MM.1S (cell line): Measurements from ENCODE around the gene TENT4A.

Experiments
- DNase-seq: peaks from one replicate; pipeline ENCODE4 v3.0.0-alpha.2; 2015
- H2AFZ ChIP-seq: fragments of 300-600 bp; sonication (generic); 2 replicates; pipeline ENCODE4 v1.6.0; 2016; ENCODE audit warnings: antibody characterized with exemption, low read length
- H3F3A ChIP-seq: fragments of 300-600 bp; sonication (generic); 2 replicates; pipeline ENCODE4 v1.6.1; 2016; ENCODE audit warnings: mild to moderate bottlenecking, antibody characterized with exemption, low read length, moderate library complexity, mixed read lengths; ENCODE audit not compliant: insufficient read depth
- H3K27ac ChIP-seq: fragments of 300-600 bp; sonication (generic); 2 replicates; pipeline ENCODE4 v1.5.1; 2016; ENCODE audit warnings: mild to moderate bottlenecking, low read length
- H3K27me3 ChIP-seq: fragments of 300-600 bp; sonication (generic); replicated peaks from 2 replicates; pipeline ENCODE4 v1.6.0; 2016; ENCODE audit warnings: low read length; ENCODE audit not compliant: insufficient read depth
- H3K36me3 ChIP-seq: fragments of 300-600 bp; sonication (generic); replicated peaks from 2 replicates; pipeline ENCODE4 v1.6.1; 2016; ENCODE audit warnings: mild to moderate bottlenecking, low read length, mixed read lengths; ENCODE audit not compliant: insufficient read depth
- H3K4me1 ChIP-seq: fragments of 300-600 bp; sonication (generic); 2 replicates; pipeline ENCODE4 v1.6.1; 2016; ENCODE audit warnings: low read length, mixed read lengths
- H3K4me2 ChIP-seq: fragments of 300-600 bp; sonication (generic); 2 replicates; pipeline ENCODE4 v1.6.0; 2016; ENCODE audit warnings: low read depth, low read length
- H3K4me3 ChIP-seq: fragments of 300-600 bp; sonication (generic); 2 replicates; pipeline ENCODE4 v1.5.1; 2016; ENCODE audit warnings: low read length, mixed read lengths
- H3K79me2 ChIP-seq: fragments of 300-600 bp; sonication (generic); 2 replicates; pipeline ENCODE4 v1.6.1; 2016; ENCODE audit warnings: mixed run types, low read length, mixed read lengths
- H3K9ac ChIP-seq: fragments of 300-600 bp; sonication (generic); 2 replicates; pipeline ENCODE4 v1.6.1; 2016; ENCODE audit warnings: low read length, mixed read lengths
- H3K9me2 ChIP-seq: fragments of 300-600 bp; sonication (generic); replicated peaks from 2 replicates; pipeline ENCODE4 v1.6.1; 2016; ENCODE audit warnings: mild to moderate bottlenecking, low read length, mixed read lengths; ENCODE audit not compliant: insufficient read depth
- H3K9me3 ChIP-seq: fragments of 300-600 bp; sonication (generic); replicated peaks from 2 replicates; pipeline ENCODE4 v1.6.1; 2016; ENCODE audit warnings: mild to moderate bottlenecking, low read length, mixed read lengths; ENCODE audit not compliant: insufficient read depth
- H4K20me1 ChIP-seq: fragments of 300-600 bp; sonication (generic); 2 replicates; pipeline ENCODE4 v1.6.1; 2016; ENCODE audit warnings: mild to moderate bottlenecking, low read length, moderate library complexity, mixed read lengths; ENCODE audit not compliant: insufficient read depth
- EZH2 ChIP-seq: fragments of 300-600 bp; sonication (generic); optimal IDR thresholded peaks from 2 replicates; pipeline ENCODE3; 2017; ENCODE audit warnings: low read depth, mild to moderate bottlenecking, antibody characterized with exemption, low read length, mixed read lengths
- EZH2phosphoT487 ChIP-seq: fragments of 300-600 bp; sonication (generic); IDR thresholded peaks from 2 replicates; pipeline ENCODE4 v1.6.1; 2018; ENCODE audit warnings: antibody characterized with exemption, low read length
- TF ChIP-seq, protein P1 (sequence below): fragments of 300-600 bp; sonication (generic); IDR thresholded peaks from 2 replicates; pipeline ENCODE4 v1.5.1; 2016; ENCODE audit warnings: antibody characterized with exemption, low read length, mixed read lengths

Gene TENT4A

DNA sequence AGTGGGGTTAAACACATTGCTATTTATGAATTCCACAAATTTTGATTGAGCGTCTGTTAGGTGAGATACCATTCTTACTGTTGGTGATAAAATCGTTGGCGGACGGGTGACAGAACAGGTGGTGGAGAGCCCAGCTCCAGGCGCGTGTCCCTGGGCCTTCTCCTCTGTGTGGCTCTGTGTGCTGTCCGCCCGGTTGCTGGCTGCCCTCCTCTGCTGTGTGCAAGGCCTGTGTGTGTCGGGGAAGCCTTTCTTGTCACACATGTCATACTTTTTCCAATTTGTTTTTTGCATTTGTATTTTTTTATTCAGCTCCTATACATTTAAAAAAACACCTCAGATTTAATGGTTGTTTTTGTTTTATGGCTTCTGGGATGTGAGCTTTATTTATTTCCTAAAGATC is 33.9 kb downstream of the TENT4A start:
- no peak overlapping the region for H2AFZ ChIP-seq
- H3K36me3 ChIP-seq = peaks cover 12% of the 10 kb centered on the region
- no peak overlapping the region for H3K4me2 ChIP-seq
- no peaks in the 10 kb centered on the region for H3K9me2 ChIP-seq
- H3K9me3 ChIP-seq = no peaks in the 10 kb centered on the region
- no peaks in the 10 kb centered on the region for H3K4me1 ChIP-seq
- DNase-seq = no peak
- H4K20me1 ChIP-seq = no peaks in the 10 kb centered on the region
- no peaks in the 10 kb centered on the region for H3K27me3 ChIP-seq
- peaks cover 72% of the 10 kb centered on the region for H3K79me2 ChIP-seq
- no peak overlapping the region for H3K27ac ChIP-seq
- H3F3A ChIP-seq = no peaks in the 10 kb centered on the region
- no peak overlapping the region for H3K9ac ChIP-seq
- H3K4me3 ChIP-seq = no peak overlapping the region
- no peak for TF ChIP-seq EZH2
- TF ChIP-seq, protein P1, sequence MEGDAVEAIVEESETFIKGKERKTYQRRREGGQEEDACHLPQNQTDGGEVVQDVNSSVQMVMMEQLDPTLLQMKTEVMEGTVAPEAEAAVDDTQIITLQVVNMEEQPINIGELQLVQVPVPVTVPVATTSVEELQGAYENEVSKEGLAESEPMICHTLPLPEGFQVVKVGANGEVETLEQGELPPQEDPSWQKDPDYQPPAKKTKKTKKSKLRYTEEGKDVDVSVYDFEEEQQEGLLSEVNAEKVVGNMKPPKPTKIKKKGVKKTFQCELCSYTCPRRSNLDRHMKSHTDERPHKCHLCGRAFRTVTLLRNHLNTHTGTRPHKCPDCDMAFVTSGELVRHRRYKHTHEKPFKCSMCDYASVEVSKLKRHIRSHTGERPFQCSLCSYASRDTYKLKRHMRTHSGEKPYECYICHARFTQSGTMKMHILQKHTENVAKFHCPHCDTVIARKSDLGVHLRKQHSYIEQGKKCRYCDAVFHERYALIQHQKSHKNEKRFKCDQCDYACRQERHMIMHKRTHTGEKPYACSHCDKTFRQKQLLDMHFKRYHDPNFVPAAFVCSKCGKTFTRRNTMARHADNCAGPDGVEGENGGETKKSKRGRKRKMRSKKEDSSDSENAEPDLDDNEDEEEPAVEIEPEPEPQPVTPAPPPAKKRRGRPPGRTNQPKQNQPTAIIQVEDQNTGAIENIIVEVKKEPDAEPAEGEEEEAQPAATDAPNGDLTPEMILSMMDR = no peak
- no peak for TF ChIP-seq EZH2phosphoT487

DNA sequence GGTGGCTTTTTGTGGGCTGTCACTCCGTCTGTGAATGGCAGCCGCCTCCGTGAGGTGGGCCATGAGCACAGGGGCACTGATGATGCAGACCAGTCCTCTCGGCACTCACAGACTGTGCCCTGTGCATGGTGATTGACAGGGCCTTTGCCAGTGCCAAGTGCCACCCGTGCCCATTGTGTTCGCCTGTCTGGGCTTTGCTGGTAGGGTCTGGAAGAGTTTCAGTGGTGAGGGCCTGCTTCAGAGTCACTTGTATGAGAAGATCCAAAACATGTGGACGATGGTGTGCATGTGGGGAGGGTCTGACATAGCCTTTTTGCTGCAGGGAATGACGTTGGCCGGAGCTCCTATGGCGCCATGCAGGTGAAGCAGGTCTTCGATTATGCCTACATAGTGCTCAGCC is 34.9 kb downstream of the TENT4A start:
- Histone ChIP-seq H3K9ac (no peak overlapping the region), H3K9me2 (no peaks in the 10 kb centered on the region), H4K20me1 (no peaks in the 10 kb centered on the region), H3K79me2 (peaks cover 72% of the 10 kb centered on the region), H3K4me1 (no peaks in the 10 kb centered on the region), H3K27ac (no peak overlapping the region), H3K36me3 (peaks cover 13% of the 10 kb centered on the region), H3K4me2 (no peak overlapping the region), H2AFZ (no peak overlapping the region), H3K27me3 (no peaks in the 10 kb centered on the region), H3F3A (no peaks in the 10 kb centered on the region), H3K9me3 (no peaks in the 10 kb centered on the region), H3K4me3 (no peak overlapping the region)
- TF ChIP-seq EZH2 = no peak
- TF ChIP-seq, protein P1 = no peak
- TF ChIP-seq EZH2phosphoT487 = no peak
- no peak for DNase-seq

DNA sequence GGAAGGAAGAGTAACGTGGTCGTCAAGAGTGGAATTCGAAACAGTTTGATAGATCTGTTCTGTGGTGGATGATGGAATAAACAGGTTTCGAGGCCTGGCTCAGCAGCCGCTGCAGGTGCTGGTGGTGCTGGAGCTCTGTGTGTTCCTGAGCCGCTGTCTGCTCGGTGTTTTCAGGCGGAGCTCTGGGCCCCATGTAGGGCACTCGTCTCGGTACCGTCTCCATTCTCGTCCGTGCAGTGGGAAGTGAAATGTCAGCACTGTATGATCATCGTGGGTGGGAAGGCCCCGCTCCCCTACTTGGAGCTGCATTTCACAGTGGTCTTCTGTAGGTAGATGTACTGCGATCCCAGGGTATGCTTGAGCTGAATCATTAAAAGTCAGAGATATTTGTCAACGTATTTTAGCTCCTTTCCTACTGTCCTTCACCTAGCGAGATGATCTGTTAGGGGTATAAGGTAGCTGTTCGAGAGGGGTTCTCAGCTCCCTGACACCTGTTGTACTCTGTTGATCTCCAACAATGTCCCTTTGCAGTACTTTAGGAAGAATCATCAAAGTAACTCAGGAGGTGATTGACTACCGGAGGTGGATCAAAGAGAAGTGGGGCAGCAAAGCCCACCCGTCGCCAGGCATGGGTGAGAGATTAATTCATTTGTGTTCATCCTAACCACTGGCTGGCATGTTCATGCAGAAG is 35.9 kb downstream of the TENT4A start:
- H3K79me2 ChIP-seq = peaks cover 66% of the 10 kb centered on the region
- no peaks in the 10 kb centered on the region for H3F3A ChIP-seq
- no peak overlapping the region for H3K4me3 ChIP-seq
- no peak for DNase-seq
- no peaks in the 10 kb centered on the region for H3K4me1 ChIP-seq
- H3K9ac ChIP-seq = no peak overlapping the region
- peaks cover 13% of the 10 kb centered on the region for H3K36me3 ChIP-seq
- H3K9me3 ChIP-seq = no peaks in the 10 kb centered on the region
- no peaks in the 10 kb centered on the region for H3K9me2 ChIP-seq
- no peak overlapping the region for H3K4me2 ChIP-seq
- TF ChIP-seq, protein P1 = no peak
- TF ChIP-seq EZH2phosphoT487 = no peak
- TF ChIP-seq EZH2 = no peak
- no peaks in the 10 kb centered on the region for H3K27me3 ChIP-seq
- no peaks in the 10 kb centered on the region for H4K20me1 ChIP-seq
- H2AFZ ChIP-seq = no peak overlapping the region
- H3K27ac ChIP-seq = no peak overlapping the region
